ENCODE data around the gene OXER1. TPM values are rescaled to one million over a fixed set of nuclear protein-coding genes. Genes with fewer than 3 reads are reported as not detected.

OXER1 gene
- total and polyA plus RNA-seq, 2 of the 13 experiments (the other 11 are each of a cell fraction or from before 2014, with no cell fraction given) = 8.0 to 9.0 TPM

GRCh38 chr2:42795841-42796301, 31.9 kb upstream of the OXER1 start (continued):
- TF ChIP-seq ZNF431 (CRISPR knock-in tag; IDR thresholded peaks at IDR 0.05; ENCODE audit: borderline replicate concordance, low read depth) (no peak), ZNF143 (CRISPR knock-in tag; IDR thresholded peaks at IDR 0.05) (no peak), FOXA3 (CRISPR knock-in tag; IDR thresholded peaks at IDR 0.05) (peak; percentile 15; the same call in 1 of the 2 replicates), ZNF337 (CRISPR knock-in tag; IDR thresholded peaks at IDR 0.05; ENCODE audit: borderline replicate concordance, low read depth) (no peak), PHF21A (CRISPR knock-in tag; IDR thresholded peaks at IDR 0.05) (no peak; the same call in 1 of the 2 replicates), GABPA (IDR thresholded peaks at IDR 0.05; ENCODE audit: low read depth, low read length) (no peak), GABPA (CRISPR knock-in tag; IDR thresholded peaks at IDR 0.05; ENCODE audit: low read depth) (no peak), ZFYVE20 (CRISPR knock-in tag; IDR thresholded peaks at IDR 0.05; ENCODE audit: borderline replicate concordance, low read depth) (no peak), TFDP2 (CRISPR knock-in tag; IDR thresholded peaks at IDR 0.05) (0 out of 2 replicates have a peak, but pooled peaks have one; percentile 27), SRSF9 (IDR thresholded peaks at IDR 0.05; ENCODE audit: borderline replicate concordance, insufficient read depth, low read depth, low read length, poor library complexity, severe bottlenecking) (no peak), PHF8 (CRISPR knock-in tag; IDR thresholded peaks at IDR 0.05) (no peak), SRSF4 (IDR thresholded peaks at IDR 0.05; ENCODE audit: low read depth, low read length, poor library complexity, severe bottlenecking) (no peak), ZSCAN22 (CRISPR knock-in tag; IDR thresholded peaks at IDR 0.05) (no peak)
- TF ChIP-seq, protein P1, sequence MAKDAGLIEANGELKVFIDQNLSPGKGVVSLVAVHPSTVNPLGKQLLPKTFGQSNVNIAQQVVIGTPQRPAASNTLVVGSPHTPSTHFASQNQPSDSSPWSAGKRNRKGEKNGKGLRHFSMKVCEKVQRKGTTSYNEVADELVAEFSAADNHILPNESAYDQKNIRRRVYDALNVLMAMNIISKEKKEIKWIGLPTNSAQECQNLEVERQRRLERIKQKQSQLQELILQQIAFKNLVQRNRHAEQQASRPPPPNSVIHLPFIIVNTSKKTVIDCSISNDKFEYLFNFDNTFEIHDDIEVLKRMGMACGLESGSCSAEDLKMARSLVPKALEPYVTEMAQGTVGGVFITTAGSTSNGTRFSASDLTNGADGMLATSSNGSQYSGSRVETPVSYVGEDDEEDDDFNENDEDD (CRISPR knock-in tag; IDR thresholded peaks at IDR 0.05; ENCODE audit: borderline replicate concordance) = no peak
- TF ChIP-seq, protein P2, sequence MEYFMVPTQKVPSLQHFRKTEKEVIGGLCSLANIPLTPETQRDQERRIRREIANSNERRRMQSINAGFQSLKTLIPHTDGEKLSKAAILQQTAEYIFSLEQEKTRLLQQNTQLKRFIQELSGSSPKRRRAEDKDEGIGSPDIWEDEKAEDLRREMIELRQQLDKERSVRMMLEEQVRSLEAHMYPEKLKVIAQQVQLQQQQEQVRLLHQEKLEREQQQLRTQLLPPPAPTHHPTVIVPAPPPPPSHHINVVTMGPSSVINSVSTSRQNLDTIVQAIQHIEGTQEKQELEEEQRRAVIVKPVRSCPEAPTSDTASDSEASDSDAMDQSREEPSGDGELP (IDR thresholded peaks at IDR 0.05; ENCODE audit: borderline replicate concordance, low read depth) = peak; percentile 31; the same call in 1 of the 2 replicates
- TF ChIP-seq, protein P3, sequence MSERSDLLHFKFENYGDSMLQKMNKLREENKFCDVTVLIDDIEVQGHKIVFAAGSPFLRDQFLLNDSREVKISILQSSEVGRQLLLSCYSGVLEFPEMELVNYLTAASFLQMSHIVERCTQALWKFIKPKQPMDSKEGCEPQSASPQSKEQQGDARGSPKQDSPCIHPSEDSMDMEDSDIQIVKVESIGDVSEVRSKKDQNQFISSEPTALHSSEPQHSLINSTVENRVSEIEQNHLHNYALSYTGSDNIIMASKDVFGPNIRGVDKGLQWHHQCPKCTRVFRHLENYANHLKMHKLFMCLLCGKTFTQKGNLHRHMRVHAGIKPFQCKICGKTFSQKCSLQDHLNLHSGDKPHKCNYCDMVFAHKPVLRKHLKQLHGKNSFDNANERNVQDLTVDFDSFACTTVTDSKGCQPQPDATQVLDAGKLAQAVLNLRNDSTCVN (CRISPR knock-in tag; IDR thresholded peaks at IDR 0.05; ENCODE audit: borderline replicate concordance) = 0 out of 2 replicates have a peak, but pooled peaks have one; percentile 38
- TF ChIP-seq, protein P4, sequence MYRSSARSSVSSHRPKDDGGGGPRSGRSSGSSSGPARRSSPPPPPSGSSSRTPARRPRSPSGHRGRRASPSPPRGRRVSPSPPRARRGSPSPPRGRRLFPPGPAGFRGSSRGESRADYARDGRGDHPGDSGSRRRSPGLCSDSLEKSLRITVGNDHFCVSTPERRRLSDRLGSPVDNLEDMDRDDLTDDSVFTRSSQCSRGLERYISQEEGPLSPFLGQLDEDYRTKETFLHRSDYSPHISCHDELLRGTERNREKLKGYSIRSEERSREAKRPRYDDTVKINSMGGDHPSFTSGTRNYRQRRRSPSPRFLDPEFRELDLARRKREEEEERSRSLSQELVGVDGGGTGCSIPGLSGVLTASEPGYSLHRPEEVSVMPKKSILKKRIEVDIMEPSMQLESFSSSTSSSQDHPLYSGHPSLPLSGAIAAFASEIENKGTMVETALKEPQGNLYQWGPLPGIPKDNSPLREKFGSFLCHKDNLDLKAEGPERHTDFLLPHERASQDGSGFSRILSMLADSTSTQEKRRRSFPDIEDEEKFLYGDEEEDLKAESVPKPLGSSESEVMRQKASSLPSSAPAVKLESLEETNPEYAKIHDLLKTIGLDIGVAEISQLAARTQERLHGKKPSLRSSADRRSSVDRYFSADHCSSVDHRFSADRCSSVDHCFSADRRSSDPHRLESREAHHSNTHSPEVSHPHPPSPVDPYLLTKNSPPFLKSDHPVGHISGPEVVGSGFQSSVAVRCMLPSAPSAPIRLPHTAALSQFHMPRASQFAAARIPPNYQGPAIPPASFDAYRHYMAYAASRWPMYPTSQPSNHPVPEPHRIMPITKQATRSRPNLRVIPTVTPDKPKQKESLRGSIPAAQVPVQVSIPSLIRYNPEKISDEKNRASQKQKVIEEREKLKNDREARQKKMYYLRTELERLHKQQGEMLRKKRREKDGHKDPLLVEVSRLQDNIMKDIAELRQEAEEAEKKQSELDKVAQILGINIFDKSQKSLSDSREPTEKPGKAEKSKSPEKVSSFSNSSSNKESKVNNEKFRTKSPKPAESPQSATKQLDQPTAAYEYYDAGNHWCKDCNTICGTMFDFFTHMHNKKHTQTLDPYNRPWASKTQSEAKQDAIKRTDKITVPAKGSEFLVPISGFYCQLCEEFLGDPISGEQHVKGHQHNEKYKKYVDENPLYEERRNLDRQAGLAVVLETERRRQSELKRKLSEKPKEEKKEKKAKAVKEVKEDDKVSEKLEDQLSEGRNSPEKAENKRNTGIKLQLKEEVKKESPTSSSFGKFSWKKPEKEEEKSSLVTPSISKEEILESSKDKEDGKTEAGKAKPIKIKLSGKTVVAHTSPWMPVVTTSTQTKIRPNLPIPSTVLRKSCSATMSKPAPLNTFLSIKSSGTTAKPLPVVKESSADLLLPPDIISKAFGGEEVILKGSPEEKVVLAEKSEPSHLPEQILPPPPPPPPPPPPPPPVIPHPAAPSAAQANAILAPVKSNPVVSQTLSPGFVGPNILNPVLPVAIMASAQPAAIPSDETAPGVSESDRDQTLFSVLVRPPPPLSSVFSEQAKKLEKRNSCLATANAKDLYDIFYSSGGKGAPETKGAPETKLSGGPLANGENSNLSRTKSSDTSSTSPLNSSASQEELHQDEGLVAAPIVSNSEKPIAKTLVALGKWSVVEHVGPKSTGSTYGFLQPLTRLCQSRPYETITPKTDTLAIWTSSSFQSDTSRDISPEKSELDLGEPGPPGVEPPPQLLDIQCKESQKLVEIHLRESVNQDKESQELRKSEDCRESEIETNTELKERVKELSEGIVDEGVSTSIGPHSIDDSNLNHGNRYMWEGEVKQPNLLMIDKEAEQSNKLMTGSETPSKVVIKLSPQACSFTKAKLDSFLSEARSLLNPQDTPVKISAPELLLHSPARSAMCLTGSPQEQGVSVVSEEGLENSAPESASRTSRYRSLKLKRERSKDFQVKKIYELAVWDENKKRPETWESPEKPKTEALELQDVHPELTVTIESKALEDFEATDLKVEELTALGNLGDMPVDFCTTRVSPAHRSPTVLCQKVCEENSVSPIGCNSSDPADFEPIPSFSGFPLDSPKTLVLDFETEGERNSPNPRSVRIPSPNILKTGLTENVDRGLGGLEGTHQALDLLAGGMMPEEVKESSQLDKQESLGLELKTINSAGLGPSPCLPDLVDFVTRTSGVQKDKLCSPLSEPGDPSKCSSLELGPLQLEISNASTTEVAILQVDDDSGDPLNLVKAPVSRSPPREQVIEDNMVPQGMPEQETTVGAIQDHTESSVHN (CRISPR knock-in tag; IDR thresholded peaks at IDR 0.05) = no peak
